Endodermal cell (in vitro differentiated cells): ENCODE measurements around the gene L3HYPDH. TPM values are rescaled to one million over a fixed set of nuclear protein-coding genes. Genes with fewer than 3 reads are reported as not detected.

ENCODE experiments used
- DNase-seq: peaks from one replicate; pipeline ENCODE4 v3.0.0-alpha.2; 2017
- H3K27ac ChIP-seq: 2 replicates; pipeline ENCODE4 v1.5.1; 2013; ENCODE audit warnings: mild to moderate bottlenecking, low read depth, low read length, moderate library complexity
- H3K27me3 ChIP-seq: 2 replicates; pipeline ENCODE4 v1.6.1; 2013; ENCODE audit warnings: mild to moderate bottlenecking, low read length, moderate library complexity; ENCODE audit not compliant: insufficient read depth, control insufficient read depth, poor library complexity, severe bottlenecking
- H3K36me3 ChIP-seq: 2 replicates; pipeline ENCODE4 v1.7.0; 2013; ENCODE audit warnings: mild to moderate bottlenecking, low read length, moderate library complexity; ENCODE audit not compliant: control insufficient read depth, insufficient read depth
- H3K4me1 ChIP-seq: one replicate; pipeline ENCODE4 v1.7.0; 2013; ENCODE audit warnings: low read length; ENCODE audit not compliant: control insufficient read depth, insufficient read depth
- H3K4me3 ChIP-seq: 2 replicates; pipeline ENCODE4 v1.5.1; 2013; ENCODE audit warnings: mild to moderate bottlenecking, low read length, moderate library complexity
- H3K9ac ChIP-seq: 2 replicates; pipeline ENCODE4 v1.6.1; 2013; ENCODE audit warnings: mild to moderate bottlenecking, low read length, moderate library complexity; ENCODE audit not compliant: poor library complexity, severe bottlenecking; ENCODE audit errors: extremely low read depth
- H3K9me3 ChIP-seq: 2 replicates; pipeline ENCODE4 v1.6.1; 2013; ENCODE audit warnings: mild to moderate bottlenecking, low read length, moderate library complexity; ENCODE audit not compliant: control insufficient read depth
- H3K27ac Mint-ChIP-seq: 2 replicates; pipeline ENCODE4 v1.8.0; 2020; ENCODE audit warnings: mixed read lengths
- H3K27me3 Mint-ChIP-seq: 2 replicates; pipeline ENCODE4 v1.8.0; 2021; ENCODE audit warnings: mild to moderate bottlenecking, mixed read lengths; ENCODE audit not compliant: insufficient read depth
- H3K36me3 Mint-ChIP-seq: 2 replicates; pipeline ENCODE4 v1.8.0; 2020; ENCODE audit warnings: low read depth, mixed read lengths
- H3K4me1 Mint-ChIP-seq: 2 replicates; pipeline ENCODE4 v1.8.0; 2020; ENCODE audit warnings: mixed read lengths
- H3K4me3 Mint-ChIP-seq: 2 replicates; pipeline ENCODE4 v1.8.0; 2020; ENCODE audit warnings: mild to moderate bottlenecking, moderate library complexity, mixed read lengths
- H3K9me3 Mint-ChIP-seq: 2 replicates; pipeline ENCODE4 v1.8.0; 2020; ENCODE audit warnings: mild to moderate bottlenecking, mixed read lengths
- CTCF ChIP-seq: fragments of 200-600 bp; sonication (generic); conservative IDR thresholded peaks from 2 replicates; pipeline ENCODE4 v1.5.0; 2021; ENCODE audit warnings: antibody characterized with exemption, mild to moderate bottlenecking
- WGBS, 2 experiments: methylation state at CpG; one replicate each; pipeline versions ENCODE4 v1.1.5 to v1.1.7; 2013; ENCODE audit warnings: missing lambda C conversion rate in 2 of 2, mixed read lengths in 1 of 2; ENCODE audit not compliant: insufficient coverage in 1 of 2, insufficient read length in 1 of 2; 5-methylcytosine and 5-hydroxymethylcytosine counted together
- total RNA-seq, 2 donors: library from RNA; stranded (reverse); fragmentation: NEBNext Ultra II Directional in 1 of 2; extraction: Animal tissue kit (Norgen Biotek cat#: 25700) in 1 of 2; gene quantifications; 2 replicates in 1 of 2; 3 replicates in 1 of 2; pipeline ENCODE4 v1.2.1, GENCODE V29; 2021

L3HYPDH gene
- total RNA-seq, 2 donors from 2014 or later = 24.7 to 30.3 TPM

- Histone ChIP-seq H3K36me3 (no peaks in the 10 kb centered on the region), H3K4me1 (no peaks in the 10 kb centered on the region), H3K9ac (no peak overlapping the region), H3K27ac (no peak overlapping the region), H3K4me3 (no peak overlapping the region), H3K27me3 (no peaks in the 10 kb centered on the region), H3K9me3 (no peaks in the 10 kb centered on the region)
- peaks cover 15% of the 10 kb centered on the region for H3K4me1 Mint-ChIP-seq
- peaks cover 2% of the 10 kb centered on the region for H3K36me3 Mint-ChIP-seq
- H3K27ac Mint-ChIP-seq = no peak overlapping the region
- H3K4me3 Mint-ChIP-seq = no peak overlapping the region
- 100% methylated on average over 1 of the region's 1 CpG; no CpG with 5 or more reads in 1 of the 2 experiments for WGBS, 2 experiments
- no peak for TF ChIP-seq CTCF
- H3K27me3 Mint-ChIP-seq = no peaks in the 10 kb centered on the region
- H3K9me3 Mint-ChIP-seq = no peaks in the 10 kb centered on the region
- DNase-seq = no peak
Measured at GRCh38 chr14:59438195-59438647, 46.0 kb downstream of the L3HYPDH start.

- no peaks in the 10 kb centered on the region for H3K27me3 Mint-ChIP-seq
- 77 to 100% methylated on average over 1 of the region's 1 CpG for WGBS, 2 experiments
- Histone ChIP-seq H3K36me3 (no peaks in the 10 kb centered on the region), H3K27me3 (no peaks in the 10 kb centered on the region), H3K9ac (no peak overlapping the region), H3K4me1 (no peaks in the 10 kb centered on the region), H3K9me3 (no peaks in the 10 kb centered on the region), H3K4me3 (no peak overlapping the region), H3K27ac (no peak overlapping the region)
- no peak overlapping the region for H3K4me3 Mint-ChIP-seq
- DNase-seq = no peak
- H3K9me3 Mint-ChIP-seq = no peaks in the 10 kb centered on the region
- no peak for TF ChIP-seq CTCF
- no peak overlapping the region for H3K27ac Mint-ChIP-seq
- H3K4me1 Mint-ChIP-seq = peaks cover 10% of the 10 kb centered on the region
- H3K36me3 Mint-ChIP-seq = peaks cover 2% of the 10 kb centered on the region
Measured at GRCh38 chr14:59435987-59436386, 48.2 kb downstream of the L3HYPDH start.

GRCh38 chr14:59435101-59435500, 49.1 kb downstream of the L3HYPDH start:
- peaks cover 2% of the 10 kb centered on the region for H3K36me3 Mint-ChIP-seq
- no peak for TF ChIP-seq CTCF
- no peak overlapping the region for H3K4me3 Mint-ChIP-seq
- Histone ChIP-seq H3K27ac (no peak overlapping the region), H3K9me3 (no peaks in the 10 kb centered on the region), H3K36me3 (no peaks in the 10 kb centered on the region), H3K4me1 (no peaks in the 10 kb centered on the region), H3K4me3 (no peak overlapping the region), H3K27me3 (no peaks in the 10 kb centered on the region), H3K9ac (no peak overlapping the region)
- WGBS, 2 experiments = 66 to 80% methylated on average over 1 to 2 of the region's 3 CpGs
- peaks cover 10% of the 10 kb centered on the region for H3K4me1 Mint-ChIP-seq
- no peak for DNase-seq
- no peaks in the 10 kb centered on the region for H3K27me3 Mint-ChIP-seq
- no peaks in the 10 kb centered on the region for H3K9me3 Mint-ChIP-seq
- no peak overlapping the region for H3K27ac Mint-ChIP-seq
